DOHH2 (cell line): Measurements from ENCODE around the gene ADCK1.

Experiments used
- CTCF ChIP-seq: fragments of 200-600 bp; sonication (generic); IDR thresholded peaks from one replicate; pipeline ENCODE4 v1.5.1; 2014; ENCODE audit warnings: antibody characterized with exemption, mild to moderate bottlenecking, low read depth, low read length; ENCODE audit not compliant: poor library complexity, severe bottlenecking
- EZH2phosphoT487 ChIP-seq: fragments of 200-600 bp; sonication (generic); IDR thresholded peaks from 2 replicates; pipeline ENCODE4 v1.6.1; 2017; ENCODE audit warnings: borderline replicate concordance, mild to moderate bottlenecking, antibody characterized with exemption, low read length, moderate library complexity, mixed read lengths

- no peak for TF ChIP-seq CTCF
- TF ChIP-seq EZH2phosphoT487 = no peak
Observed at GRCh38 chr14:77889971-77890442, 90.1 kb downstream of the ADCK1 start.
